HG02970 (cell line): ENCODE measurements around the gene SH3GL1.
A peak's percentile ranks its signal among the peaks of the same experiment; 100 is the strongest.
"Not testable (repeated sequence)": the region's sequence is repeated elsewhere in the genome, so short reads cannot be mapped to it uniquely, and the experiment has no call there.

Source experiments
- ATAC-seq: cut with Tn5 transposase; IDR thresholded peaks from one replicate; pipeline ENCODE4 v1.9.1; 2021; ENCODE audit warnings: mild to moderate bottlenecking, moderate library complexity, moderate number of reproducible peaks; ENCODE audit not compliant: unreplicated experiment, low FRiP score

Gene SH3GL1

GRCh38 chr19:4346020-4346383 lies 54.3 kb downstream of the SH3GL1 start:
- ATAC-seq = no peak

GRCh38 chr19:4345342-4346019 lies 54.9 kb downstream of the SH3GL1 start:
- ATAC-seq = no peak

- ATAC-seq = peak; percentile 46
Observed at GRCh38 chr19:4343370-4344307, 56.7 kb downstream of the SH3GL1 start, which contains the start of gene MPND. Gene MPND, plus strand, starts transcription at chr19:4343562. Its CDS starts 32 bp downstream, at chr19:4343594.

- ATAC-seq = peak; percentile 86
Observed at GRCh38 chr19:4342615-4343369, 57.6 kb downstream of the SH3GL1 start.

- no peak for ATAC-seq
Observed at GRCh38 chr19:4342314-4342614, 58.1 kb downstream of the SH3GL1 start.

GRCh38 chr19:4338441-4339355 lies 61.6 kb downstream of the SH3GL1 start, which contains the start of gene STAP2:
Gene STAP2, minus strand, starts transcription at chr19:4338827. Its CDS starts 74 bp downstream, at chr19:4338753.
- ATAC-seq = no peak

GRCh38 chr19:4337906-4338440 lies 62.4 kb downstream of the SH3GL1 start:
- no peak for ATAC-seq

- ATAC-seq = no peak
Observed at GRCh38 chr19:4334929-4335570, 65.3 kb downstream of the SH3GL1 start.

GRCh38 chr19:4329858-4330257 lies 70.5 kb downstream of the SH3GL1 start:
- no peak for ATAC-seq

- ATAC-seq = not testable (repeated sequence)
Observed at GRCh38 chr19:4328991-4329681, 71.2 kb downstream of the SH3GL1 start.

- ATAC-seq = peak; percentile 77
Observed at GRCh38 chr19:4328243-4328990, 71.9 kb downstream of the SH3GL1 start.

GRCh38 chr19:4327877-4328242 lies 72.5 kb downstream of the SH3GL1 start:
- ATAC-seq = no peak

GRCh38 chr19:4327252-4327876 lies 73.0 kb downstream of the SH3GL1 start:
- ATAC-seq = no peak

GRCh38 chr19:4326837-4327251 lies 73.5 kb downstream of the SH3GL1 start:
- no peak for ATAC-seq

GRCh38 chr19:4326215-4326836 lies 74.0 kb downstream of the SH3GL1 start:
- no peak for ATAC-seq

- no peak for ATAC-seq
Observed at GRCh38 chr19:4324228-4324627, 76.1 kb downstream of the SH3GL1 start.

GRCh38 chr19:4323692-4324091 lies 76.7 kb downstream of the SH3GL1 start:
- no peak for ATAC-seq
